Measurements from ENCODE around the gene TBC1D2B. TPM values are rescaled to one million over a fixed set of nuclear protein-coding genes. Genes with fewer than 3 reads are reported as not detected.

Gene TBC1D2B
- 10 to 100 TPM; 32.4 to 41.7 (median 35.3) TPM for total RNA-seq

- 0 to 1% methylated on average over 39 to 68 of the region's 104 CpGs for WGBS, 2 donors
- TF ChIP-seq CTCF (IDR thresholded peaks at IDR 0.05), result no peak
- TF ChIP-seq POLR2A (IDR thresholded peaks at IDR 0.05), result no peak
- H3K4me3 ChIP-seq (ENCODE audit: low read depth, poor library complexity, severe bottlenecking), result peak within 1 kb of the TSS; percentile 64
- intact Hi-C loops (cut with DNase I; ENCODE audit: low total_unique reads), result no loop called here
- peak in 1 of 2 donors; percentile 93 for DNase-seq (ENCODE audit: low spot score in 2 of 2)
Measured at GRCh38 chr15:78077053-78077870, at the start of gene TBC1D2B. Gene TBC1D2B, minus strand, starts transcription at chr15:78077711. Its CDS starts 59 bp downstream, at chr15:78077652.

GRCh38 chr15:78125267-78125666 is 47.8 kb upstream of the TBC1D2B start:
- DNase-seq (ENCODE audit: low spot score in 2 of 2), result no peak
- intact Hi-C loops (cut with DNase I; ENCODE audit: low total_unique reads), result loop anchor here (5.0 kb wide), 1 partner anchor 117 kb away; no protein-coding TSS in a partner anchor
- 70 to 80% methylated on average over 3 of the region's 3 CpGs for WGBS, 2 donors
- TF ChIP-seq POLR2A (IDR thresholded peaks at IDR 0.05) (no peak), CTCF (IDR thresholded peaks at IDR 0.05) (no peak)
- no peak overlapping the region for H3K4me3 ChIP-seq (ENCODE audit: low read depth, poor library complexity, severe bottlenecking)

DNA sequence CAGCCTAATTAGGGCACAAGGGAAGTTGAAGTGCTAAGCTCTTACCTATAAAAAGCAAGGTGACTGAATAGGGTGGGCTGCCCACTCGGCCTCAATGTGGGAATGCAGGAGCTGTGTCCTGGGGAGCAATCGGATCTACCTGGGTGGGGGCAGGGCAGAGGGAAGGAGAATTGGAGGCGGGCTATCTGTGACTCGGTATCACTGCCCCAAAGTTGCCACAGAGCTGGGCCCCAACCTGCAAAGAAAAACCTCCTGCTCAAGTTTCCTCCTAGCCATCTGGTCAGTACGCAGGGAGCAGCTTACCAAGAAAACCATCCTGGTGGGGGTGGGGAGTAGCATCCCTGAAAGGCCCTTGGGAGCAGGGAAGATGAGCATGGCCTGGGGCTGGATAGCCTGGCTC is 43.0 kb upstream of the TBC1D2B start:
- no peak overlapping the region for H3K4me3 ChIP-seq (ENCODE audit: low read depth, poor library complexity, severe bottlenecking)
- TF ChIP-seq CTCF (IDR thresholded peaks at IDR 0.05), result no peak
- no peak for TF ChIP-seq POLR2A (IDR thresholded peaks at IDR 0.05)
- no peak for DNase-seq (ENCODE audit: low spot score in 2 of 2)
- WGBS, 2 donors, result 85 to 89% methylated on average over 5 of the region's 5 CpGs
- intact Hi-C loops (cut with DNase I; ENCODE audit: low total_unique reads), result no loop called here

GRCh38 chr15:78112551-78112950 is 35.0 kb upstream of the TBC1D2B start:
- intact Hi-C loops (cut with DNase I; ENCODE audit: low total_unique reads), result loop anchor here (5.0 kb wide), 1 partner anchor 130 kb away; no protein-coding TSS in a partner anchor

GRCh38 chr15:78111788-78112187 is 34.3 kb upstream of the TBC1D2B start:
- intact Hi-C loops (cut with DNase I; ENCODE audit: low total_unique reads), result loop anchor here (5.0 kb wide), 1 partner anchor 131 kb away; no protein-coding TSS in a partner anchor
- DNase-seq (ENCODE audit: low spot score in 2 of 2), result no peak
- TF ChIP-seq POLR2A (IDR thresholded peaks at IDR 0.05) (no peak), CTCF (IDR thresholded peaks at IDR 0.05) (no peak)
- no peak overlapping the region for H3K4me3 ChIP-seq (ENCODE audit: low read depth, poor library complexity, severe bottlenecking)
- 76 to 100% methylated on average over 3 of the region's 3 CpGs for WGBS, 2 donors

More at GRCh38 chr15:78112551-78112950, 35.0 kb upstream of the TBC1D2B start:
- DNase-seq (ENCODE audit: low spot score in 2 of 2), result no peak
- no peak overlapping the region for H3K4me3 ChIP-seq (ENCODE audit: low read depth, poor library complexity, severe bottlenecking)
- TF ChIP-seq POLR2A (IDR thresholded peaks at IDR 0.05) (no peak), CTCF (IDR thresholded peaks at IDR 0.05) (no peak)
- WGBS, 2 donors, result 72 to 76% methylated on average over 3 of the region's 3 CpGs

Data from lower leg skin (tissue), 4 donors.